ENCODE data around the gene SHISA9. TPM values are rescaled to one million over a fixed set of nuclear protein-coding genes. Genes with fewer than 3 reads are reported as not detected.

The SHISA9 gene
- total and polyA plus RNA-seq, 4 donors = under 0.01 to 0.08 (median 0.07) TPM; not detected in 1

- no peaks in the 10 kb centered on the region for H3K9me3 ChIP-seq (ENCODE audit: control insufficient read depth in 4 of 4, low read length in 3 of 4)
- H3K36me3 ChIP-seq (ENCODE audit: control insufficient read depth in 4 of 4, insufficient read depth in 3 of 4, low read depth in 1 of 4, low read length in 3 of 4) = no peaks in the 10 kb centered on the region
- H3K27me3 ChIP-seq (ENCODE audit: control insufficient read depth in 4 of 4, insufficient read depth in 4 of 4, low read length in 3 of 4) = no peaks in the 10 kb centered on the region
- no peak overlapping the region for H3K27ac ChIP-seq (ENCODE audit: low read depth in 1 of 2, low read length in 2 of 2)
- no peaks in the 10 kb centered on the region for H3K4me1 ChIP-seq (ENCODE audit: control insufficient read depth in 4 of 4, insufficient read depth in 4 of 4, low read length in 3 of 4)
- H3K4me3 ChIP-seq (ENCODE audit: low read depth in 1 of 3, low read length in 3 of 3) = no peak overlapping the region
- no peak overlapping the region for H3K9ac ChIP-seq (ENCODE audit: low read depth in 1 of 2, low read length in 2 of 2)
- WGBS = 83% methylated on average over 7 of the region's 7 CpGs
- no peak for TF ChIP-seq FOXA1 (IDR thresholded peaks at IDR 0.05)
- TF ChIP-seq, protein P1, sequence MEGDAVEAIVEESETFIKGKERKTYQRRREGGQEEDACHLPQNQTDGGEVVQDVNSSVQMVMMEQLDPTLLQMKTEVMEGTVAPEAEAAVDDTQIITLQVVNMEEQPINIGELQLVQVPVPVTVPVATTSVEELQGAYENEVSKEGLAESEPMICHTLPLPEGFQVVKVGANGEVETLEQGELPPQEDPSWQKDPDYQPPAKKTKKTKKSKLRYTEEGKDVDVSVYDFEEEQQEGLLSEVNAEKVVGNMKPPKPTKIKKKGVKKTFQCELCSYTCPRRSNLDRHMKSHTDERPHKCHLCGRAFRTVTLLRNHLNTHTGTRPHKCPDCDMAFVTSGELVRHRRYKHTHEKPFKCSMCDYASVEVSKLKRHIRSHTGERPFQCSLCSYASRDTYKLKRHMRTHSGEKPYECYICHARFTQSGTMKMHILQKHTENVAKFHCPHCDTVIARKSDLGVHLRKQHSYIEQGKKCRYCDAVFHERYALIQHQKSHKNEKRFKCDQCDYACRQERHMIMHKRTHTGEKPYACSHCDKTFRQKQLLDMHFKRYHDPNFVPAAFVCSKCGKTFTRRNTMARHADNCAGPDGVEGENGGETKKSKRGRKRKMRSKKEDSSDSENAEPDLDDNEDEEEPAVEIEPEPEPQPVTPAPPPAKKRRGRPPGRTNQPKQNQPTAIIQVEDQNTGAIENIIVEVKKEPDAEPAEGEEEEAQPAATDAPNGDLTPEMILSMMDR (IDR thresholded peaks at IDR 0.05; ENCODE audit: low read depth, low read length, missing input control) = no peak
- TF ChIP-seq, protein P2, sequence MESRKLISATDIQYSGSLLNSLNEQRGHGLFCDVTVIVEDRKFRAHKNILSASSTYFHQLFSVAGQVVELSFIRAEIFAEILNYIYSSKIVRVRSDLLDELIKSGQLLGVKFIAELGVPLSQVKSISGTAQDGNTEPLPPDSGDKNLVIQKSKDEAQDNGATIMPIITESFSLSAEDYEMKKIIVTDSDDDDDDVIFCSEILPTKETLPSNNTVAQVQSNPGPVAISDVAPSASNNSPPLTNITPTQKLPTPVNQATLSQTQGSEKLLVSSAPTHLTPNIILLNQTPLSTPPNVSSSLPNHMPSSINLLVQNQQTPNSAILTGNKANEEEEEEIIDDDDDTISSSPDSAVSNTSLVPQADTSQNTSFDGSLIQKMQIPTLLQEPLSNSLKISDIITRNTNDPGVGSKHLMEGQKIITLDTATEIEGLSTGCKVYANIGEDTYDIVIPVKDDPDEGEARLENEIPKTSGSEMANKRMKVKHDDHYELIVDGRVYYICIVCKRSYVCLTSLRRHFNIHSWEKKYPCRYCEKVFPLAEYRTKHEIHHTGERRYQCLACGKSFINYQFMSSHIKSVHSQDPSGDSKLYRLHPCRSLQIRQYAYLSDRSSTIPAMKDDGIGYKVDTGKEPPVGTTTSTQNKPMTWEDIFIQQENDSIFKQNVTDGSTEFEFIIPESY (IDR thresholded peaks at IDR 0.05) = no peak
- no peak for TF ChIP-seq EGR1 (IDR thresholded peaks at IDR 0.05; ENCODE audit: low read depth in 2 of 2)
- no peak for TF ChIP-seq RXRA (IDR thresholded peaks at IDR 0.05)
- TF ChIP-seq YY1 (IDR thresholded peaks at IDR 0.05) = no peak
- TF ChIP-seq GABPA (IDR thresholded peaks at IDR 0.05 in 1 of 2, conservative IDR thresholded peaks at IDR 0.05 in 1 of 2) = no peak
- TF ChIP-seq HNF4G (IDR thresholded peaks at IDR 0.05) = no peak
- TF ChIP-seq TAF1 (conservative IDR thresholded peaks at IDR 0.05) = no peak
- no peak for TF ChIP-seq RAD21 (IDR thresholded peaks at IDR 0.05)
- DNase-seq (ENCODE audit: low spot score) = no peak
Observed at GRCh38 chr16:13021996-13022395, 120.6 kb downstream of the SHISA9 start.

DNA sequence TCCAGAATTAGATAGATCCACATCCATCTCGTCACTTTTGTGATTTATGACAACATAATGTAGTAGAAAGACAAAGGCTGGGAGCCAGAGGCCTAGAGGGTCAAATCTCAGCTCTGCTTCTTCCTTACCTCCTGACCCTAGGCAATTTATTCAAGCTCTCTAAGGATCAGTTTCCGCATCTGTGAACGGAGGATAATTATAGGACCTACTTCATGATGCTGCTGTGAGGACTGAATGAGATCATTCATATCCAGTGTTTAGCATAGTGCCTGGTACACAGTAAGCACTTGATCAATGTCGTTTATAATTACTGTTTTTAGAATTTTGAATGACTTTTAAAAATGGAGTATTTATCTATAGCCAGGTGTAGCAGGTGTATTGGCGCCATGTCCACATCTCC, 128.4 kb downstream of the SHISA9 start:
- no peaks in the 10 kb centered on the region for H3K36me3 ChIP-seq (ENCODE audit: control insufficient read depth in 4 of 4, insufficient read depth in 3 of 4, low read depth in 1 of 4, low read length in 3 of 4)
- no peak for DNase-seq (ENCODE audit: low spot score)
- H3K4me1 ChIP-seq (ENCODE audit: control insufficient read depth in 4 of 4, insufficient read depth in 4 of 4, low read length in 3 of 4) = no peaks in the 10 kb centered on the region
- TF ChIP-seq, protein P1 (IDR thresholded peaks at IDR 0.05; ENCODE audit: low read depth, low read length, missing input control) = no peak
- no peak for TF ChIP-seq YY1 (IDR thresholded peaks at IDR 0.05)
- no peak for TF ChIP-seq SP1 (IDR thresholded peaks at IDR 0.05)
- no peak for TF ChIP-seq FOXA1 (IDR thresholded peaks at IDR 0.05)
- TF ChIP-seq GABPA (IDR thresholded peaks at IDR 0.05 in 1 of 2, conservative IDR thresholded peaks at IDR 0.05 in 1 of 2) = no peak
- no peak for TF ChIP-seq HNF4A (conservative IDR thresholded peaks at IDR 0.05)
- no peak for TF ChIP-seq ATF3 (IDR thresholded peaks at IDR 0.05)
- TF ChIP-seq HNF4G (IDR thresholded peaks at IDR 0.05) = no peak
- no peak for TF ChIP-seq RXRA (IDR thresholded peaks at IDR 0.05)
- TF ChIP-seq, protein P2 (IDR thresholded peaks at IDR 0.05) = no peak
- no peak for TF ChIP-seq RAD21 (IDR thresholded peaks at IDR 0.05)
- TF ChIP-seq MAX (IDR thresholded peaks at IDR 0.05) = no peak
- TF ChIP-seq TAF1 (conservative IDR thresholded peaks at IDR 0.05) = no peak
- TF ChIP-seq FOXA2 (IDR thresholded peaks at IDR 0.05) = no peak
- TF ChIP-seq EGR1 (IDR thresholded peaks at IDR 0.05; ENCODE audit: low read depth in 2 of 2) = no peak
- TF ChIP-seq JUND (IDR thresholded peaks at IDR 0.05) = no peak
- TF ChIP-seq NR2F2 (IDR thresholded peaks at IDR 0.05) = no peak
- TF ChIP-seq, protein P3, sequence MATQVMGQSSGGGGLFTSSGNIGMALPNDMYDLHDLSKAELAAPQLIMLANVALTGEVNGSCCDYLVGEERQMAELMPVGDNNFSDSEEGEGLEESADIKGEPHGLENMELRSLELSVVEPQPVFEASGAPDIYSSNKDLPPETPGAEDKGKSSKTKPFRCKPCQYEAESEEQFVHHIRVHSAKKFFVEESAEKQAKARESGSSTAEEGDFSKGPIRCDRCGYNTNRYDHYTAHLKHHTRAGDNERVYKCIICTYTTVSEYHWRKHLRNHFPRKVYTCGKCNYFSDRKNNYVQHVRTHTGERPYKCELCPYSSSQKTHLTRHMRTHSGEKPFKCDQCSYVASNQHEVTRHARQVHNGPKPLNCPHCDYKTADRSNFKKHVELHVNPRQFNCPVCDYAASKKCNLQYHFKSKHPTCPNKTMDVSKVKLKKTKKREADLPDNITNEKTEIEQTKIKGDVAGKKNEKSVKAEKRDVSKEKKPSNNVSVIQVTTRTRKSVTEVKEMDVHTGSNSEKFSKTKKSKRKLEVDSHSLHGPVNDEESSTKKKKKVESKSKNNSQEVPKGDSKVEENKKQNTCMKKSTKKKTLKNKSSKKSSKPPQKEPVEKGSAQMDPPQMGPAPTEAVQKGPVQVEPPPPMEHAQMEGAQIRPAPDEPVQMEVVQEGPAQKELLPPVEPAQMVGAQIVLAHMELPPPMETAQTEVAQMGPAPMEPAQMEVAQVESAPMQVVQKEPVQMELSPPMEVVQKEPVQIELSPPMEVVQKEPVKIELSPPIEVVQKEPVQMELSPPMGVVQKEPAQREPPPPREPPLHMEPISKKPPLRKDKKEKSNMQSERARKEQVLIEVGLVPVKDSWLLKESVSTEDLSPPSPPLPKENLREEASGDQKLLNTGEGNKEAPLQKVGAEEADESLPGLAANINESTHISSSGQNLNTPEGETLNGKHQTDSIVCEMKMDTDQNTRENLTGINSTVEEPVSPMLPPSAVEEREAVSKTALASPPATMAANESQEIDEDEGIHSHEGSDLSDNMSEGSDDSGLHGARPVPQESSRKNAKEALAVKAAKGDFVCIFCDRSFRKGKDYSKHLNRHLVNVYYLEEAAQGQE (IDR thresholded peaks at IDR 0.05) = no peak
- H3K27me3 ChIP-seq (ENCODE audit: control insufficient read depth in 4 of 4, insufficient read depth in 4 of 4, low read length in 3 of 4) = no peaks in the 10 kb centered on the region
- H3K4me3 ChIP-seq (ENCODE audit: low read depth in 1 of 3, low read length in 3 of 3) = no peak overlapping the region
- no peak overlapping the region for H3K9ac ChIP-seq (ENCODE audit: low read depth in 1 of 2, low read length in 2 of 2)
- H3K27ac ChIP-seq (ENCODE audit: low read depth in 1 of 2, low read length in 2 of 2) = no peak overlapping the region
- WGBS = 65% methylated on average over 5 of the region's 5 CpGs
- H3K9me3 ChIP-seq (ENCODE audit: control insufficient read depth in 4 of 4, low read length in 3 of 4) = no peaks in the 10 kb centered on the region
